WERI-Rb-1 (cell line): ENCODE data around the gene SETD2.
"Not testable (repeated sequence)": the region's sequence is repeated elsewhere in the genome, so short reads cannot be mapped to it uniquely, and the experiment has no call there.

ENCODE experiments used
- DNase-seq: peaks from one replicate; pipeline ENCODE4 v3.0.0-alpha.2; 2020
- H3K27ac ChIP-seq: fragments of 250-450 bp; sonication (Bioruptor Pico); 2 replicates; pipeline ENCODE4 v1.5.1; 2020; ENCODE audit warnings: mild to moderate bottlenecking, moderate library complexity
- H3K27me3 ChIP-seq: fragments of 250-450 bp; sonication (Bioruptor Pico); 2 replicates; pipeline ENCODE4 v1.5.1; 2021; ENCODE audit warnings: mild to moderate bottlenecking, low read depth, moderate library complexity; ENCODE audit not compliant: insufficient read depth, severe bottlenecking
- H3K36me3 ChIP-seq: fragments of 250-450 bp; sonication (Bioruptor Pico); 2 replicates; pipeline ENCODE4 v1.5.1; 2020; ENCODE audit warnings: mild to moderate bottlenecking, moderate library complexity
- H3K4me3 ChIP-seq: 2 replicates; pipeline ENCODE4 v1.5.1; 2011; ENCODE audit warnings: low read depth, mild to moderate bottlenecking, control low read depth, low read length
- H3K9me3 ChIP-seq: fragments of 250-450 bp; sonication (Bioruptor Pico); 2 replicates; pipeline ENCODE4 v1.5.1; 2021; ENCODE audit warnings: mild to moderate bottlenecking, moderate library complexity; ENCODE audit not compliant: severe bottlenecking
- CTCF ChIP-seq: IDR thresholded peaks from 2 replicates; pipeline ENCODE4 v1.5.1; 2011; ENCODE audit warnings: low read depth, mild to moderate bottlenecking, control low read depth, inconsistent platforms, low read length

The SETD2 gene

GRCh38 chr3:47128137-47128536 lies 35.8 kb downstream of the SETD2 start:
- TF ChIP-seq CTCF = no peak
- DNase-seq = no peak
- peaks cover 25% of the 10 kb centered on the region for H3K36me3 ChIP-seq

GRCh38 chr3:47123857-47124256 lies 40.1 kb downstream of the SETD2 start:
- Histone ChIP-seq H3K27me3 (no peaks in the 10 kb centered on the region), H3K36me3 (peaks cover 56% of the 10 kb centered on the region), H3K9me3 (no peaks in the 10 kb centered on the region), H3K4me3 (no peak overlapping the region), H3K27ac (no peak overlapping the region)
- TF ChIP-seq CTCF = no peak
- no peak for DNase-seq

More at GRCh38 chr3:47128137-47128536, 35.8 kb downstream of the SETD2 start:
- H3K4me3 ChIP-seq = no peak overlapping the region
- no peaks in the 10 kb centered on the region for H3K9me3 ChIP-seq
- H3K27me3 ChIP-seq = no peaks in the 10 kb centered on the region
- H3K27ac ChIP-seq = no peak overlapping the region

- Histone ChIP-seq H3K27ac (no peak overlapping the region), H3K4me3 (no peak overlapping the region), H3K36me3 (peaks cover 63% of the 10 kb centered on the region), H3K27me3 (no peaks in the 10 kb centered on the region), H3K9me3 (no peaks in the 10 kb centered on the region)
- no peak for TF ChIP-seq CTCF
- no peak for DNase-seq
Observed at GRCh38 chr3:47121409-47121808, 42.5 kb downstream of the SETD2 start.

- no peak overlapping the region for H3K27ac ChIP-seq
- DNase-seq = no peak
- H3K9me3 ChIP-seq = no peaks in the 10 kb centered on the region
- H3K36me3 ChIP-seq = peaks cover 56% of the 10 kb centered on the region
- no peaks in the 10 kb centered on the region for H3K27me3 ChIP-seq
- TF ChIP-seq CTCF = no peak
- H3K4me3 ChIP-seq = no peak overlapping the region
Observed at GRCh38 chr3:47120138-47120537, 43.8 kb downstream of the SETD2 start.

GRCh38 chr3:47119387-47119786 lies 44.5 kb downstream of the SETD2 start:
- H3K9me3 ChIP-seq, H3K4me3 ChIP-seq, DNase-seq, H3K27ac ChIP-seq, H3K27me3 ChIP-seq: not testable (repeated sequence)
- peaks cover 57% of the 10 kb centered on the region for H3K36me3 ChIP-seq

- peaks cover 57% of the 10 kb centered on the region for H3K36me3 ChIP-seq
- TF ChIP-seq CTCF = no peak
- H3K9me3 ChIP-seq = no peaks in the 10 kb centered on the region
- peak overlapping the region; percentile 30; the same call in 1 of the 2 replicates for H3K27ac ChIP-seq
- no peak overlapping the region for H3K4me3 ChIP-seq
- H3K27me3 ChIP-seq = no peaks in the 10 kb centered on the region
- DNase-seq = no peak
Observed at GRCh38 chr3:47117807-47118364, 46.0 kb downstream of the SETD2 start.

GRCh38 chr3:47115524-47115923 lies 48.4 kb downstream of the SETD2 start:
- H3K27ac ChIP-seq, H3K27me3 ChIP-seq, H3K4me3 ChIP-seq, H3K9me3 ChIP-seq, DNase-seq: not testable (repeated sequence)
- peaks cover 50% of the 10 kb centered on the region for H3K36me3 ChIP-seq
